SHP77 (cell line): Measurements from ENCODE around the gene TCP11L1.
"Not testable (repeated sequence)": the region's sequence is repeated elsewhere in the genome, so short reads cannot be mapped to it uniquely, and the experiment has no call there.

Source experiments
- DNase-seq, 2 experiments: peaks; one replicate each; lab custom pipeline; 2025; lab: John Stamatoyannopoulos, UW

TCP11L1 gene

GRCh38 chr11:33065445-33066178 is 26.2 kb downstream of the TCP11L1 start:
- DNase-seq: peak; percentile 53 to 64

GRCh38 chr11:33067294-33067693 is 27.9 kb downstream of the TCP11L1 start:
- no peak for DNase-seq

GRCh38 chr11:33068611-33069340 is 29.4 kb downstream of the TCP11L1 start:
- no peak for DNase-seq

GRCh38 chr11:33072465-33072864 is 33.1 kb downstream of the TCP11L1 start:
- DNase-seq: no peak

- no peak for DNase-seq
These were observed 44.5 kb downstream of the TCP11L1 start for GRCh38 chr11:33083918-33084317.

GRCh38 chr11:33086017-33086416 is 46.6 kb downstream of the TCP11L1 start:
- no peak for DNase-seq

- DNase-seq: no peak
These were observed 50.4 kb downstream of the TCP11L1 start for GRCh38 chr11:33089776-33090175.

GRCh38 chr11:33094157-33094556 is 54.8 kb downstream of the TCP11L1 start:
- DNase-seq: no peak

- DNase-seq: no peak
These were observed 64.5 kb downstream of the TCP11L1 start for GRCh38 chr11:33103836-33104235.

GRCh38 chr11:33109294-33109895 is 70.0 kb downstream of the TCP11L1 start:
- DNase-seq: no peak

- DNase-seq: no peak
These were observed 70.7 kb downstream of the TCP11L1 start for GRCh38 chr11:33110083-33110482.

- no peak for DNase-seq
These were observed 77.2 kb downstream of the TCP11L1 start for GRCh38 chr11:33116535-33116934.

GRCh38 chr11:33122696-33123095 is 83.3 kb downstream of the TCP11L1 start:
- DNase-seq: not testable (repeated sequence)
